ENCODE measurements around the gene TAS2R38. TPM values are rescaled to one million over a fixed set of nuclear protein-coding genes. Genes with fewer than 3 reads are reported as not detected.

Gene TAS2R38
- total and polyA plus RNA-seq, 2 experiments from 2014 or later = 0.24 TPM; not detected in 1

GRCh38 chr7:141943846-141944245 lies 29.7 kb downstream of the TAS2R38 start (continued):
- TF ChIP-seq ZNF462 (CRISPR knock-in tag; IDR thresholded peaks at IDR 0.05) (no peak), NANOG (IDR thresholded peaks at IDR 0.05; ENCODE audit: borderline replicate concordance) (no peak), EZH2phosphoT487 (IDR thresholded peaks at IDR 0.05; ENCODE audit: unreplicated experiment) (no peak), ETS1 (IDR thresholded peaks at IDR 0.05) (no peak), STAT1 (IDR thresholded peaks at IDR 0.05; ENCODE audit: unreplicated experiment) (no peak)

GRCh38 chr7:141941075-141941474 lies 32.5 kb downstream of the TAS2R38 start:
- ATAC-seq = no peak
- H3K27me3 Mint-ChIP-seq (ENCODE audit: insufficient read depth, low read depth, poor library complexity) = no peaks in the 10 kb centered on the region
- H3K4me3 ChIP-seq = no peak overlapping the region
- no peaks in the 10 kb centered on the region for H3K4me1 ChIP-seq (ENCODE audit: insufficient read depth)
- no peaks in the 10 kb centered on the region for H3K9me2 ChIP-seq (ENCODE audit: insufficient read depth)
- no peaks in the 10 kb centered on the region for H3K27me3 ChIP-seq (ENCODE audit: insufficient read depth)
- H3K9me3 Mint-ChIP-seq = peaks cover 13% of the 10 kb centered on the region; the same call in 2 of the 3 replicates
- no peaks in the 10 kb centered on the region for H3K79me2 ChIP-seq (replicated peaks; ENCODE audit: insufficient read depth)
- no peak overlapping the region for H3K4me2 ChIP-seq
- no peak overlapping the region for H3K27ac ChIP-seq (ENCODE audit: low read depth)
- H3K36me3 Mint-ChIP-seq (ENCODE audit: low read depth) = peaks cover 5% of the 10 kb centered on the region; the same call in 1 of the 3 replicates
- no peak overlapping the region for H2AFZ ChIP-seq
- no peaks in the 10 kb centered on the region for H4K20me1 ChIP-seq (replicated peaks; ENCODE audit: insufficient read depth)
- H3K4me1 Mint-ChIP-seq = no peaks in the 10 kb centered on the region
- no peak overlapping the region for H3K27ac Mint-ChIP-seq
- H3K4me3 Mint-ChIP-seq = no peak overlapping the region
- DNase-seq (ENCODE audit: low spot score) = no peak
- no peaks in the 10 kb centered on the region for H3F3A ChIP-seq (replicated peaks; ENCODE audit: low read depth)
- H3K36me3 ChIP-seq (ENCODE audit: insufficient read depth) = no peaks in the 10 kb centered on the region
- no peak for TF ChIP-seq ETS1 (IDR thresholded peaks at IDR 0.05)
- no peak for TF ChIP-seq JUNB (IDR thresholded peaks at IDR 0.05; ENCODE audit: unreplicated experiment)
- no peak for TF ChIP-seq REST (IDR thresholded peaks at IDR 0.05; ENCODE audit: unreplicated experiment)
- no peak for TF ChIP-seq CREB1 (CRISPR knock-in tag; IDR thresholded peaks at IDR 0.05; ENCODE audit: low read depth)
- TF ChIP-seq STAT1 (IDR thresholded peaks at IDR 0.05; ENCODE audit: unreplicated experiment) = no peak
- no peak for TF ChIP-seq EZH2 (IDR thresholded peaks at IDR 0.05; ENCODE audit: low read depth, unreplicated experiment)
